Stimulated activated CD8-positive, alpha-beta memory T cell treated with anti-CD3 and anti-CD28 coated beads, Interleukin-7, amount 100 ng/mL, for 1 hour (primary cell): ENCODE data around the gene SLC6A6.
"Not testable (repeated sequence)": the region's sequence is repeated elsewhere in the genome, so short reads cannot be mapped to it uniquely, and the experiment has no call there.

Experiments used
- DNase-seq, 2 donors: peaks; one replicate each; pipeline ENCODE4 v3.0.0-alpha.2; 2020; ENCODE audit warnings: low read depth in 2 of 2

The SLC6A6 gene

GRCh38 chr3:14435175-14436014 is 33.0 kb downstream of the SLC6A6 start:
- no peak for DNase-seq

- DNase-seq, result no peak
Measured at GRCh38 chr3:14436954-14437281, 34.5 kb downstream of the SLC6A6 start.

GRCh38 chr3:14437705-14438104 is 35.3 kb downstream of the SLC6A6 start:
- DNase-seq, result not testable (repeated sequence)

GRCh38 chr3:14438262-14438661 is 35.9 kb downstream of the SLC6A6 start:
- DNase-seq, result no peak

- no peak for DNase-seq
Measured at GRCh38 chr3:14438929-14439328, 36.5 kb downstream of the SLC6A6 start.

GRCh38 chr3:14439501-14440167 is 37.2 kb downstream of the SLC6A6 start:
- DNase-seq, result no peak

GRCh38 chr3:14440168-14440518 is 37.7 kb downstream of the SLC6A6 start:
- DNase-seq, result no peak

- DNase-seq, result no peak
Measured at GRCh38 chr3:14440531-14441239, 38.3 kb downstream of the SLC6A6 start.

- DNase-seq, result no peak
Measured at GRCh38 chr3:14441240-14441919, 39.0 kb downstream of the SLC6A6 start.

- DNase-seq, result no peak
Measured at GRCh38 chr3:14441920-14442300, 39.5 kb downstream of the SLC6A6 start.

- DNase-seq, result no peak
Measured at GRCh38 chr3:14444380-14444779, 42.0 kb downstream of the SLC6A6 start.

GRCh38 chr3:14445773-14446172 is 43.4 kb downstream of the SLC6A6 start:
- DNase-seq, result no peak

- DNase-seq, result no peak
Measured at GRCh38 chr3:14446988-14447570, 44.7 kb downstream of the SLC6A6 start.

- no peak for DNase-seq
Measured at GRCh38 chr3:14448063-14448462, 45.7 kb downstream of the SLC6A6 start.

- no peak for DNase-seq
Measured at GRCh38 chr3:14448756-14449727, 46.6 kb downstream of the SLC6A6 start.

GRCh38 chr3:14450506-14450905 is 48.1 kb downstream of the SLC6A6 start:
- no peak for DNase-seq

- no peak for DNase-seq
Measured at GRCh38 chr3:14450922-14451606, 48.7 kb downstream of the SLC6A6 start.

- no peak for DNase-seq
Measured at GRCh38 chr3:14451844-14452739, 49.7 kb downstream of the SLC6A6 start.
